Heart right ventricle (tissue), 16 donors: ENCODE data around the gene RAB8B. TPM values are rescaled to one million over a fixed set of nuclear protein-coding genes. Genes with fewer than 3 reads are reported as not detected.

Source experiments
- ATAC-seq, 8 donors: fragments of 200-7000 bp; cut with Tn5 transposase; one replicate each; pipeline ENCODE4 v1.9.1; 2020; ENCODE audit warnings: mild to moderate bottlenecking in 8 of 8, moderate library complexity in 8 of 8, moderate number of reproducible peaks in 1 of 8
- DNase-seq, 2 donors: peaks; one replicate each; pipeline ENCODE4 v3.0.0-alpha.2; 2020
- H3K27ac ChIP-seq, 10 donors: fragments of 200-600 bp; sonication (generic) in 2 of 10; one replicate each; pipeline versions ENCODE4 v1.5.0 to v1.8.0; 2020 to 2022; ENCODE audit warnings: mild to moderate bottlenecking in 3 of 10
- H3K27me3 ChIP-seq, 7 donors: fragments of 200-600 bp; one replicate each; pipeline ENCODE4 v1.8.0; 2021 to 2022; ENCODE audit warnings: mild to moderate bottlenecking in 2 of 7
- H3K36me3 ChIP-seq, 9 donors: fragments of 200-600 bp; sonication (generic) in 1 of 9; one replicate each; pipeline versions ENCODE4 v1.5.0 to v1.8.0; 2020 to 2022; ENCODE audit warnings: mild to moderate bottlenecking in 2 of 9
- H3K4me1 ChIP-seq, 9 donors: fragments of 200-600 bp; sonication (generic) in 1 of 9; one replicate each; pipeline versions ENCODE4 v1.5.0 to v1.8.0; 2020 to 2022; ENCODE audit warnings: mild to moderate bottlenecking in 4 of 9
- H3K4me3 ChIP-seq, 10 donors: fragments of 200-600 bp; sonication (generic) in 2 of 10; one replicate each; pipeline versions ENCODE4 v1.5.0 to v1.8.0; 2020 to 2022; ENCODE audit warnings: mild to moderate bottlenecking in 7 of 10, moderate library complexity in 2 of 10
- H3K9me3 ChIP-seq, 11 donors: fragments of 200-600 bp in 10 of 11; sonication (generic) in 2 of 11; one replicate each; pipeline versions ENCODE4 v1.5.0 to v1.8.0; 2013 to 2022; ENCODE audit warnings: mild to moderate bottlenecking in 2 of 11, control low read depth in 1 of 11, moderate library complexity in 1 of 11
- WGBS, 2 donors: extraction: QIAGEN DNeasy Blood & Tissue Kit; methylation state at CpG; one replicate each; pipeline ENCODE4 v1.1.7; 2013; ENCODE audit warnings: inconsistent platforms in 1 of 2; 5-methylcytosine and 5-hydroxymethylcytosine counted together
- intact Hi-C, 10 donors: fragments of 100-400 bp; cut with DNase I; formaldehyde crosslinking; loops; one replicate each; pipeline versions ENCODE4 v1.11.1 to v1.14.2; 2022
- polyA plus RNA-seq, 2 donors: library from polyadenylated mRNA; stranded (reverse); fragments of 200-250 nt; gene quantifications; one replicate each; pipeline ENCODE4 v1.2.3, GENCODE V29; 2013
- total RNA-seq, 10 donors: library from RNA; stranded (reverse); fragmentation: NEBNext Ultra II Directional in 3 of 10; extraction: Animal tissue kit (Norgen Biotek cat#: 25700) in 3 of 10; gene quantifications; one replicate each; pipeline versions ENCODE4 v1.2.1 to v1.2.4, GENCODE V29; 2021 to 2023
- TF ChIP-seq, protein P1 (sequence below), 9 donors: fragments of 200-600 bp; sonication (generic) in 2 of 9; IDR thresholded peaks; one replicate each; pipeline versions ENCODE4 v1.5.0 to v1.8.0; 2021 to 2022; ENCODE audit warnings: antibody characterized with exemption in 9 of 9, mild to moderate bottlenecking in 5 of 9, moderate library complexity in 1 of 9
- donor health status: Arrhythmogenic right ventricular cardiomyopathy.
- donor health status: ischemic (EF 13 %, LVEDD 7.1; RV severe dilation, severe dysfunction).
- donor health status: healthy with polysubstance abuse.
- donor health status: DM: no; HTN: yes; CAD: no.
- donor health status: DM: no; HTN: no; CAD: no.
- donor health status: ischemic (EF 25% LVEDD 6.9; RV normal size, moderate dysfunction).
- donor health status: ischemic (EF 25% LVEDD 5.7; RV mildly dilated, moderate dysfunction).
- donor health status: healthy.
- donor health status: DM: yes; HTN: yes; CAD: no.
- donor health status: Ischemic cardiomyopathy.
- donor health status: ischemic (EF 35%, LVEDD 5.7; RV mildly dilated, moderate dysfunction).
- donor health status: nonischemic (EF 11% LVEDD 7.7; RV severe dilation, severe dysfunction).
- donor health status: DM: yes; HTN: yes; CAD: no.
- donor health status: PGD.
- donor health status: ischemic (EF 29% LVEDD 5.4; RV normal size, mild dysfunction).
- donor health status: nonischemic (EF 23%, LVEDD 6.1; RV moderate dilation, normal function).

The RAB8B gene
- total and polyA plus RNA-seq, 12 donors, result 4.4 to 27.7 (median 6.9) TPM

DNA sequence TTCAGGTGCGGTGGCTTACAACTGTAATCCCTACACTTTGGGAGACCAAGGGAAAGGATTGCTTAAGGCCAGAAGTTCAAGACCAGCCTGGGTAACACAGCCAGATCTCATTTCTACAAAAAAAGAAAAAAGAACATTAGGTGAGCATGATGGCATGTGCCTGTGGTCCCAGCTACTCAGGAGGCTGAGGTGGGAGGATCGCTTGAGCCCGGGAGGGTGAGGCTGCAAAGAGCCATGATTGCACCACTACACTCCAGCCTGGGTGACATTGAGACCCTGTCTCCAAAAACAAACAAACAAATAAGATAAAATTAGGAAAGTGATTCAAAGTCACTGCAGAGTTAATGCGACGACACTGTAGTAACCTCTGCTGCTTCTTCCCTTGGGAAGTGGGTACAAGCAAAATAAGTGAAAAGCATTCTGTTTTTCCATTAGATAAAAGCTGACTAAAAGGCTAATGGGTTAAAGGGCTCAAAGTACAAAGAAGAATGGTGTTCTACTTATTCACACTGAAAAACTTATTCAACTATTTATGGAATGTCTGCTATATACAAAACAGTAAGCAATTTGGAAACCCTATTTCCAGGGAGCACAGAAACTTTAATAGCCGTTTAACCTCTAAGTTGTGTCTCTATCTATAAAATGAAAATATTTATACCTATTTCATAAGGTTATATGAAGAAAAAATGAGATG lies 24.1 kb upstream of the RAB8B start:
- ATAC-seq, result no peak
- H3K36me3 ChIP-seq, result no peaks in the 10 kb centered on the region
- TF ChIP-seq, protein P1, sequence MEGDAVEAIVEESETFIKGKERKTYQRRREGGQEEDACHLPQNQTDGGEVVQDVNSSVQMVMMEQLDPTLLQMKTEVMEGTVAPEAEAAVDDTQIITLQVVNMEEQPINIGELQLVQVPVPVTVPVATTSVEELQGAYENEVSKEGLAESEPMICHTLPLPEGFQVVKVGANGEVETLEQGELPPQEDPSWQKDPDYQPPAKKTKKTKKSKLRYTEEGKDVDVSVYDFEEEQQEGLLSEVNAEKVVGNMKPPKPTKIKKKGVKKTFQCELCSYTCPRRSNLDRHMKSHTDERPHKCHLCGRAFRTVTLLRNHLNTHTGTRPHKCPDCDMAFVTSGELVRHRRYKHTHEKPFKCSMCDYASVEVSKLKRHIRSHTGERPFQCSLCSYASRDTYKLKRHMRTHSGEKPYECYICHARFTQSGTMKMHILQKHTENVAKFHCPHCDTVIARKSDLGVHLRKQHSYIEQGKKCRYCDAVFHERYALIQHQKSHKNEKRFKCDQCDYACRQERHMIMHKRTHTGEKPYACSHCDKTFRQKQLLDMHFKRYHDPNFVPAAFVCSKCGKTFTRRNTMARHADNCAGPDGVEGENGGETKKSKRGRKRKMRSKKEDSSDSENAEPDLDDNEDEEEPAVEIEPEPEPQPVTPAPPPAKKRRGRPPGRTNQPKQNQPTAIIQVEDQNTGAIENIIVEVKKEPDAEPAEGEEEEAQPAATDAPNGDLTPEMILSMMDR (IDR thresholded peaks at IDR 0.05), result no peak
- intact Hi-C loops, result no loop called here
- H3K27ac ChIP-seq, result no peak overlapping the region
- no peak for DNase-seq
- H3K4me1 ChIP-seq, result no peaks in the 10 kb centered on the region
- no peaks in the 10 kb centered on the region for H3K9me3 ChIP-seq
- H3K4me3 ChIP-seq, result no peak overlapping the region
- WGBS, 2 donors, result 89 to 93% methylated on average over 6 of the region's 6 CpGs
- no peaks in the 10 kb centered on the region for H3K27me3 ChIP-seq

DNA sequence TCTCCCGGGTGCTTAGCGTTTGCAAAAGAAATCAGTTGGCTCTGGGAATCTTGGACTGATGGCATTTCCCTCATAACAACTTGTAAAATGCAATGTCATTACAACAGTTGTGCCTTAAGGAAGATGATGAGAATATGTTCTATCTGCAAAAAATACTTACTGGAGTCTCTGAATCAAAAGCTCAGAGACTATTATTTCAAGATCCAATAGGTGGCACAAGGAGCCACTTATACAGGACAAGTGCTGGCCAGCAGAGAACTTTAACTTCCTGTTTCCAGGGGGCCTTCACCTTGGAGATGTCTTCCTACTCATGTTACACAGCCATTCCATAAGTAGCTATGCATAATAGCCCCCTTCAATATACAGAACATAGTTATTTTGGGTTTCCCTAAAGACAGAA lies 23.2 kb upstream of the RAB8B start:
- no peaks in the 10 kb centered on the region for H3K4me1 ChIP-seq
- H3K27ac ChIP-seq, result no peak overlapping the region
- no peaks in the 10 kb centered on the region for H3K36me3 ChIP-seq
- TF ChIP-seq, protein P1 (IDR thresholded peaks at IDR 0.05), result peak in 3 of 9 donors; percentile 17 to 32 (median 22)
- no peaks in the 10 kb centered on the region for H3K27me3 ChIP-seq
- no peaks in the 10 kb centered on the region for H3K9me3 ChIP-seq
- ATAC-seq (no peak), DNase-seq (no peak)
- H3K4me3 ChIP-seq, result no peak overlapping the region
- intact Hi-C loops, result no loop called here
- WGBS, 2 donors, result 82 to 85% methylated on average over 2 of the region's 2 CpGs

DNA sequence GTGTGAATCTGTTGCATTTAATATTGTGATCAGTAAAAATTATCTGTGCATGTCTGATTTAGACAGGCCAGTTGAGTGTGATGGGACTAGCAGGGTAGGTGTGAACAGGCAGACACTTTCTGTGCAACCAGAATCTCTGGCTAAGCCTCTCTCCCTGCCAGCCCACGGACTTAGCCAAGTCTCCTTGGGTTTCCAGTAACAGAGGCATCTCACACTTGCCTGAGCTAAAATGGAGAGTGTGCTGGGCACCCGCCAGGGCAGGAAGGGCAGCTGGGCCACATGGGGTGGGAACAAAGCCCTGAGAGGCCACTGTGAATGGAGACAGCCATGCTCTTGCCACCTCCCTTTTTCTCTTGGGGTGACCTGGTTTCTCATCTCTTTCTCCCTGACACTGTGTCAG lies 19.6 kb upstream of the RAB8B start:
- Histone ChIP-seq H3K36me3 (no peaks in the 10 kb centered on the region), H3K27me3 (no peaks in the 10 kb centered on the region), H3K9me3 (no peaks in the 10 kb centered on the region), H3K4me3 (no peak overlapping the region), H3K4me1 (no peaks in the 10 kb centered on the region), H3K27ac (no peak overlapping the region)
- TF ChIP-seq, protein P1 (IDR thresholded peaks at IDR 0.05), result no peak
- no peak for ATAC-seq
- no peak for DNase-seq
- WGBS, 2 donors, result 76 to 78% methylated on average over 2 of the region's 2 CpGs
- intact Hi-C loops, result loop anchor here in 1 of 10 donors (10.0 kb wide), 1 partner anchor 105 kb away; the partner anchor contains the start of gene APH1B

DNA sequence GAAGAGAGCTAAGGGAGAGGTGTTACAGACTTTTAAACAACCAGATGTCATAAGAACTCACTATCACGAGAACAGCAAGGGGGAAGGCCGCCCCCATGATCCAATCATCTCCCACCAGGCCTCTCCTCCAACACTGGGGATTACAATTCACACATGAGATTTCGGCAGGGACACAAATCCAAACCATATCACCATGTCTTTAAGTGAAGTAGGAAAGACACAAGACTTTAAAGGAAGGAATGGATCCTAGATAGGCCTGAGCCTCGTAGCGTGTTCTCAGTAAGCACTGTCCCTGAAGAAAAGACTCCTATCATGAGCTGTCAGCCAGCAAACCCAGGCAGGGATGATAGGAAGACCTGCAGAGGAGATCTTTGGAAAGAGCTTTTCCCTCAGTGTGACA lies 17.0 kb upstream of the RAB8B start:
- 94 to 96% methylated on average over 5 of the region's 5 CpGs for WGBS, 2 donors
- TF ChIP-seq, protein P1 (IDR thresholded peaks at IDR 0.05), result no peak
- no peak for ATAC-seq

More for the DNA sequence above, 17.0 kb upstream of the RAB8B start:
- Histone ChIP-seq H3K27ac (no peak overlapping the region), H3K27me3 (no peaks in the 10 kb centered on the region), H3K36me3 (no peaks in the 10 kb centered on the region), H3K4me1 (peaks cover 0 to 4% (median 0%) of the 10 kb centered on the region in 9 donors), H3K4me3 (no peak overlapping the region), H3K9me3 (no peaks in the 10 kb centered on the region)
- no peak for DNase-seq
- intact Hi-C loops, result loop anchor here in 1 of 10 donors (10.0 kb wide), 1 partner anchor 102 kb away; the partner anchor contains the start of gene APH1B
